A673 (cell line): ENCODE data around the gene PCDH18.

ENCODE experiments used
- EZH2 ChIP-seq: fragments of 200-600 bp; sonication (generic); IDR thresholded peaks from 2 replicates; pipeline ENCODE4 v1.6.1; 2017; ENCODE audit warnings: borderline replicate concordance, low read depth, mild to moderate bottlenecking, mixed read lengths, antibody characterized with exemption, low read length; ENCODE audit not compliant: poor library complexity, severe bottlenecking
- TF ChIP-seq, protein P1 (sequence below): fragments of 300-800, 200-600 bp; sonication (generic); conservative IDR thresholded peaks from 2 replicates; pipeline ENCODE4 v1.5.1; 2017; ENCODE audit warnings: low read depth, mild to moderate bottlenecking, antibody characterized with exemption, low read length, moderate library complexity, mixed read lengths

GRCh38 chr4:137538526-137538925 is 6.2 kb upstream of the PCDH18 start:
- TF ChIP-seq EZH2 = no peak
- TF ChIP-seq, protein P1, sequence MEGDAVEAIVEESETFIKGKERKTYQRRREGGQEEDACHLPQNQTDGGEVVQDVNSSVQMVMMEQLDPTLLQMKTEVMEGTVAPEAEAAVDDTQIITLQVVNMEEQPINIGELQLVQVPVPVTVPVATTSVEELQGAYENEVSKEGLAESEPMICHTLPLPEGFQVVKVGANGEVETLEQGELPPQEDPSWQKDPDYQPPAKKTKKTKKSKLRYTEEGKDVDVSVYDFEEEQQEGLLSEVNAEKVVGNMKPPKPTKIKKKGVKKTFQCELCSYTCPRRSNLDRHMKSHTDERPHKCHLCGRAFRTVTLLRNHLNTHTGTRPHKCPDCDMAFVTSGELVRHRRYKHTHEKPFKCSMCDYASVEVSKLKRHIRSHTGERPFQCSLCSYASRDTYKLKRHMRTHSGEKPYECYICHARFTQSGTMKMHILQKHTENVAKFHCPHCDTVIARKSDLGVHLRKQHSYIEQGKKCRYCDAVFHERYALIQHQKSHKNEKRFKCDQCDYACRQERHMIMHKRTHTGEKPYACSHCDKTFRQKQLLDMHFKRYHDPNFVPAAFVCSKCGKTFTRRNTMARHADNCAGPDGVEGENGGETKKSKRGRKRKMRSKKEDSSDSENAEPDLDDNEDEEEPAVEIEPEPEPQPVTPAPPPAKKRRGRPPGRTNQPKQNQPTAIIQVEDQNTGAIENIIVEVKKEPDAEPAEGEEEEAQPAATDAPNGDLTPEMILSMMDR = no peak
